Trophoblast cell (in vitro differentiated cells and primary cell): ENCODE results near the gene ARMH1.
"Not testable (repeated sequence)": the region's sequence is repeated elsewhere in the genome, so short reads cannot be mapped to it uniquely, and the experiment has no call there.

ENCODE experiments used
- DNase-seq, 2 donors: peaks; one replicate each; pipeline ENCODE4 v3.0.0-alpha.2; 2016
- H2AFZ ChIP-seq: 2 replicates; pipeline ENCODE4 v1.6.1; 2013; ENCODE audit warnings: low read length, moderate library complexity, mild to moderate bottlenecking; ENCODE audit not compliant: insufficient read depth, poor library complexity
- H2AK5ac ChIP-seq: 2 replicates; pipeline ENCODE4 v1.6.1; 2013; ENCODE audit warnings: mild to moderate bottlenecking, low read length
- H2BK120ac ChIP-seq: 2 replicates; pipeline ENCODE4 v1.6.1; 2013; ENCODE audit warnings: low read length, mild to moderate bottlenecking, moderate library complexity; ENCODE audit not compliant: insufficient read depth, poor library complexity
- H2BK12ac ChIP-seq: 2 replicates; pipeline ENCODE4 v1.6.1; 2013; ENCODE audit warnings: mild to moderate bottlenecking, low read length, moderate library complexity
- H2BK5ac ChIP-seq: 2 replicates; pipeline ENCODE4 v1.6.1; 2013; ENCODE audit warnings: low read length, low read depth, moderate library complexity, mild to moderate bottlenecking; ENCODE audit not compliant: poor library complexity
- H3K14ac ChIP-seq: 2 replicates; pipeline ENCODE4 v1.6.1; 2013; ENCODE audit warnings: mild to moderate bottlenecking, low read length
- H3K18ac ChIP-seq: 2 replicates; pipeline ENCODE4 v1.6.1; 2013; ENCODE audit warnings: mild to moderate bottlenecking, low read length
- H3K23ac ChIP-seq: 2 replicates; pipeline ENCODE4 v1.6.1; 2013; ENCODE audit warnings: low read length
- H3K27ac ChIP-seq: 2 replicates; pipeline ENCODE4 v1.5.1; 2013; ENCODE audit warnings: low read depth, mild to moderate bottlenecking, inconsistent platforms, low read length, moderate library complexity
- H3K27me3 ChIP-seq: 2 replicates; pipeline ENCODE4 v1.6.1; 2013; ENCODE audit warnings: inconsistent platforms, mild to moderate bottlenecking, low read length, moderate library complexity; ENCODE audit not compliant: insufficient read depth
- H3K36me3 ChIP-seq, 2 experiments: 1 replicate in 1 of 2; 2 replicates in 1 of 2; pipeline ENCODE4 v1.6.1; 2013; ENCODE audit warnings: low read length in 2 of 2, mild to moderate bottlenecking in 2 of 2, moderate library complexity in 1 of 2; ENCODE audit not compliant: insufficient read depth in 2 of 2, control insufficient read depth in 1 of 2
- H3K4ac ChIP-seq: 2 replicates; pipeline ENCODE4 v1.6.1; 2013; ENCODE audit warnings: low read depth, mild to moderate bottlenecking, low read length, moderate library complexity
- H3K4me1 ChIP-seq, 2 experiments: 1 replicate in 1 of 2; 2 replicates in 1 of 2; pipeline ENCODE4 v1.6.1; 2013; ENCODE audit warnings: low read length in 2 of 2, mild to moderate bottlenecking in 2 of 2, moderate library complexity in 1 of 2; ENCODE audit not compliant: insufficient read depth in 2 of 2, control insufficient read depth in 1 of 2
- H3K4me2 ChIP-seq: 2 replicates; pipeline ENCODE4 v1.6.1; 2013; ENCODE audit warnings: inconsistent platforms, mild to moderate bottlenecking, low read length, moderate library complexity
- H3K4me3 ChIP-seq: 2 replicates; pipeline ENCODE4 v1.5.1; 2013; ENCODE audit warnings: mild to moderate bottlenecking, low read depth, low read length, inconsistent platforms
- H3K79me1 ChIP-seq: one replicate; pipeline ENCODE4 v1.6.1; 2013; ENCODE audit warnings: low read length
- H3K79me2 ChIP-seq: 2 replicates; pipeline ENCODE4 v1.6.1; 2013; ENCODE audit warnings: low read length, mild to moderate bottlenecking; ENCODE audit not compliant: control insufficient read depth, insufficient read depth, poor library complexity
- H3K9ac ChIP-seq: 2 replicates; pipeline ENCODE4 v1.6.1; 2013; ENCODE audit warnings: mild to moderate bottlenecking, low read length
- H3K9me3 ChIP-seq: 2 replicates; pipeline ENCODE4 v1.6.1; 2013; ENCODE audit warnings: low read depth, mild to moderate bottlenecking, control low read depth, inconsistent platforms, low read length; ENCODE audit not compliant: insufficient read depth
- H4K12ac ChIP-seq: 2 replicates; pipeline ENCODE4 v1.6.1; 2013; ENCODE audit warnings: low read depth, mild to moderate bottlenecking, low read length, moderate library complexity
- H4K8ac ChIP-seq: 2 replicates; pipeline ENCODE4 v1.6.1; 2013; ENCODE audit warnings: low read depth, mild to moderate bottlenecking, low read length, moderate library complexity
- H4K91ac ChIP-seq: one replicate; pipeline ENCODE4 v1.6.1; 2013; ENCODE audit warnings: low read depth, mild to moderate bottlenecking, low read length, moderate library complexity
- WGBS: extraction: QIAGEN DNeasy Blood & Tissue Kit; methylation state at CpG from one replicate; pipeline ENCODE4 v1.1.7; 2013; ENCODE audit warnings: missing lambda C conversion rate; ENCODE audit not compliant: insufficient read length, insufficient coverage; ENCODE audit errors: extremely low coverage; 5-methylcytosine and 5-hydroxymethylcytosine counted together

ARMH1 gene

DNA sequence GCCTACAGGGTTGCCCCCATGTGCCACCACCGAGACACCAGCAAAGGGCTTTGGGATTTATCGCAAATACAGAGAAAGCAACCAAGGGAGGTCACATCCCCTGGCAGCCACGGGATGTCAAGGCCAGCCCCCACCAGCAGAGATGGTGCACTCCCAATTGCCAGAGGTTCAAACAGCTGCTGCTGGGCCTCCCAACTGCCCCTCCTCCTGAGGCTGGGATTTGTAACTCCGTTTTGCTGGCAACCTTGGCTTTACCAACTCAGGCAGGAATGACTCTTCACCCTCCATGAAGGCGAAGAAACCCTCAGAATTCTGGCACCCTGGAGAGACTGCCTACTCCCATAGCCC lies 11.9 kb upstream of the ARMH1 start:
- no peak overlapping the region for H2AFZ ChIP-seq
- no peak overlapping the region for H3K23ac ChIP-seq
- H2BK12ac ChIP-seq: no peak overlapping the region
- no peak overlapping the region for H4K12ac ChIP-seq
- H2AK5ac ChIP-seq: no peak overlapping the region
- H3K4me1 ChIP-seq: no peaks in the 10 kb centered on the region
- no peak overlapping the region for H4K91ac ChIP-seq
- H2BK120ac ChIP-seq: no peak overlapping the region
- WGBS: no CpG with 5 or more reads among the region's 5 CpGs
- no peaks in the 10 kb centered on the region for H3K27me3 ChIP-seq
- H4K8ac ChIP-seq: no peak overlapping the region
- no peaks in the 10 kb centered on the region for H3K79me2 ChIP-seq
- no peak overlapping the region for H3K27ac ChIP-seq
- no peak overlapping the region for H3K18ac ChIP-seq
- no peak overlapping the region for H3K9ac ChIP-seq
- no peaks in the 10 kb centered on the region for H3K79me1 ChIP-seq
- H2BK5ac ChIP-seq: no peak overlapping the region
- H3K4me2 ChIP-seq: no peak overlapping the region
- no peaks in the 10 kb centered on the region for H3K9me3 ChIP-seq
- peaks cover 0 to 2% of the 10 kb centered on the region in 2 experiments for H3K36me3 ChIP-seq
- no peak overlapping the region for H3K4me3 ChIP-seq
- H3K4ac ChIP-seq: no peak overlapping the region
- no peak overlapping the region for H3K14ac ChIP-seq
- no peak for DNase-seq

DNA sequence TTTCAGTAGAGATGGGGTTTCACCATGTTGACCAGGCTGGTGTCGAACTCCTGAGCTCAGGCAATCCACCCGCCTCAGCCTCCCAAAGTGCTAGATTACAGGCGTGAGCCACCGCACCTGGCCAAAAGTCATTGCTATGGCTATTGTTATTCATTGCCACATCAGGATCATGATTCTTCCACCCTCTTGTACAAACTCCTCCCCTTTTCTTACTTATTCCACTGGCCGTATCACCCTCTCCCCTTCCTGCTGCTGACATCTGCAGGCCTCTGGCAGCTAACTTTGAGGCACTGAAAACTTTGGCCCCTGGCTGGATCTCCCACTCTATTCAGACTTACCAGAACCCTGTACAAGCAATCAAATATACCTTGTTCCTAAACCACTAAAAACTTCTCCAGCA lies 11.1 kb upstream of the ARMH1 start:
- Histone ChIP-seq H3K9me3 (no peaks in the 10 kb centered on the region), H2BK5ac (no peak overlapping the region), H3K79me2 (no peaks in the 10 kb centered on the region), H3K4me2 (no peak overlapping the region), H3K79me1 (no peaks in the 10 kb centered on the region), H4K91ac (no peak overlapping the region), H4K12ac (no peak overlapping the region), H3K14ac (no peak overlapping the region), H2BK12ac (no peak overlapping the region), H3K27ac (no peak overlapping the region), H3K18ac (no peak overlapping the region), H2AFZ (no peak overlapping the region), H3K9ac (no peak overlapping the region), H3K36me3 (peaks cover 0 to 2% of the 10 kb centered on the region in 2 experiments), H3K27me3 (no peaks in the 10 kb centered on the region), H3K4me3 (no peak overlapping the region), H4K8ac (no peak overlapping the region), H2AK5ac (no peak overlapping the region), H2BK120ac (no peak overlapping the region), H3K4ac (no peak overlapping the region), H3K23ac (no peak overlapping the region), H3K4me1 (no peaks in the 10 kb centered on the region)
- DNase-seq: no peak
- no CpG with 5 or more reads among the region's 5 CpGs for WGBS

DNA sequence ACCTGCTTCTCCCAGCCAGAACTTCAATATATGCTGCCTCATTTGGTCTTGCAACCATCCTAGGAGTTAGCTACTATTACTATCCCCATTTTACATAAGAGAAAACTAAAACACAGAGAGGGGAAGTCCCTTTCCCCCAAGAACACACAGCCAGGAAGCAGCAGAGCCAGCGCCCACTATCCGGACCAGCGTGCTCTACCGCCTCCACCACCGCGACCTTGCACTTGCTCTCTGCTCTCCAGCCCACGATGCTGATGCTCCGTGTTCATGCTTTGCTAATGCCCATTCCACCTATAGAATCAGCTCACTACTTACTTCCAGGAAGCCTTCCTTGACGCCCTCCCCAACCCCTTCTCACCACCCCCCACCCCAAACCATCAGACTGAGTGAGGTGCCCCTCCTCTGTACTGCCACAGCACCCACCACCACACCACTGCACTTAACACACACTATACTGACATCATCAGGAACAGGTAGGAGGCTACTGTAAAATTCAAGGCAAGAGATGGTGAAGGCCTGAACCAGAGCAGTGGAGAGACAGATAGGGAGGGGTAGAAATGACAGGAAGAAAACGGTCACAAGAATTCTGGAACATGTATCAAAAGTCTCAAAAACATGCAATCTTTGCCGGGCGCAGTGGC lies 9.7 kb upstream of the ARMH1 start:
- Histone ChIP-seq H3K9ac (no peak overlapping the region), H3K4me2 (no peak overlapping the region), H2BK120ac (no peak overlapping the region), H3K4ac (no peak overlapping the region), H3K14ac (no peak overlapping the region), H3K23ac (no peak overlapping the region), H4K8ac (no peak overlapping the region), H3K18ac (no peak overlapping the region), H3K9me3 (no peaks in the 10 kb centered on the region), H4K12ac (no peak overlapping the region), H3K4me1 (no peaks in the 10 kb centered on the region), H3K27ac (no peak overlapping the region), H3K36me3 (peaks cover 0 to 2% of the 10 kb centered on the region in 2 experiments), H4K91ac (no peak overlapping the region), H2AFZ (no peak overlapping the region), H2BK5ac (no peak overlapping the region), H3K79me2 (no peaks in the 10 kb centered on the region), H3K4me3 (no peak overlapping the region), H3K27me3 (no peaks in the 10 kb centered on the region), H2BK12ac (no peak overlapping the region), H2AK5ac (no peak overlapping the region), H3K79me1 (no peaks in the 10 kb centered on the region)
- WGBS: no CpG with 5 or more reads among the region's 12 CpGs
- no peak for DNase-seq

DNA sequence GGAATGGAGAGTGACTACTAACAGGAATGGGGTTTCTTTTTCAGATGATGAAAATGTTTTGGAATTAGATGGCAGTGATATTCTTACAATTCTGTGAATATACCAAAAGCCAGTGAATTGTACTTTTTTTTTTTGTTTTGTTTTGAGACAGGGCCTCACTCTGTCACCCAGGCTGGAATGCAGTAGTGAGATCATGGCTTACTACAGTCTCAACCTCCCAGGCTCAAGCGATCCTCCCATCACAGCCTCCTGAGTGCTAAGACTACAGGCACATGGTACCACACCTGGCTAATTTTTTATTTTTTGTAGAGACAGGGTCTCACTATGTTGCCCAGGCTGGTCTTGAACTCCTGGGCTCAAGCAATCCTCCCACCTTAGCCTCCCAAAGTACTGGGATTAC lies 7.8 kb upstream of the ARMH1 start:
- H3K4me2 ChIP-seq, H3K4me1 ChIP-seq, H3K27ac ChIP-seq, H2BK5ac ChIP-seq, H3K23ac ChIP-seq, H3K9ac ChIP-seq, H3K79me2 ChIP-seq, H2AFZ ChIP-seq, H3K4ac ChIP-seq, H3K14ac ChIP-seq, H2BK120ac ChIP-seq, H3K4me3 ChIP-seq, H2BK12ac ChIP-seq, H3K79me1 ChIP-seq, H3K27me3 ChIP-seq, DNase-seq, H4K8ac ChIP-seq, H3K9me3 ChIP-seq, H3K36me3 ChIP-seq, H4K12ac ChIP-seq, H4K91ac ChIP-seq, H3K18ac ChIP-seq, H2AK5ac ChIP-seq: not testable (repeated sequence)
- WGBS: no CpG with 5 or more reads among the region's 1 CpG
